Measurements from ENCODE around the gene MST1.

Gene MST1

GRCh38 chr3:49665822-49666519, 23.3 kb downstream of the MST1 start:
- TF ChIP-seq CTCF (IDR thresholded peaks at IDR 0.05; ENCODE audit: low read depth, low read length) (no peak), EZH2phosphoT487 (IDR thresholded peaks at IDR 0.05; ENCODE audit: low read depth) (no peak)
- Histone ChIP-seq H3K9ac (ENCODE audit: low read length) (no peak overlapping the region), H3K4me2 (ENCODE audit: low read length) (no peak overlapping the region), H4K20me1 (ENCODE audit: insufficient read depth, low read length) (no peaks in the 10 kb centered on the region), H3K27ac (ENCODE audit: low read length) (no peak overlapping the region), H3K36me3 (replicated peaks; ENCODE audit: low read depth, low read length) (no peaks in the 10 kb centered on the region), H3K27me3 (ENCODE audit: low read depth, low read length) (no peaks in the 10 kb centered on the region), H2AFZ (ENCODE audit: low read depth, low read length) (no peak overlapping the region), H3K79me2 (ENCODE audit: low read length) (no peaks in the 10 kb centered on the region), H3K9me3 (ENCODE audit: insufficient read depth, low read length) (no peaks in the 10 kb centered on the region), H3K4me1 (ENCODE audit: low read length) (no peaks in the 10 kb centered on the region), H3K4me3 (ENCODE audit: low read length) (no peak overlapping the region)

GRCh38 chr3:49664300-49664699, 25.0 kb downstream of the MST1 start:
- Histone ChIP-seq H3K4me3 (ENCODE audit: low read length) (no peak overlapping the region), H4K20me1 (ENCODE audit: insufficient read depth, low read length) (no peaks in the 10 kb centered on the region), H2AFZ (ENCODE audit: low read depth, low read length) (no peak overlapping the region), H3K4me1 (ENCODE audit: low read length) (no peaks in the 10 kb centered on the region), H3K27me3 (ENCODE audit: low read depth, low read length) (no peaks in the 10 kb centered on the region), H3K36me3 (replicated peaks; ENCODE audit: low read depth, low read length) (no peaks in the 10 kb centered on the region), H3K9ac (ENCODE audit: low read length) (no peak overlapping the region), H3K79me2 (ENCODE audit: low read length) (no peaks in the 10 kb centered on the region), H3K27ac (ENCODE audit: low read length) (no peak overlapping the region), H3K9me3 (ENCODE audit: insufficient read depth, low read length) (no peaks in the 10 kb centered on the region), H3K4me2 (ENCODE audit: low read length) (no peak overlapping the region)
- TF ChIP-seq EZH2phosphoT487 (IDR thresholded peaks at IDR 0.05; ENCODE audit: low read depth) (no peak), CTCF (IDR thresholded peaks at IDR 0.05; ENCODE audit: low read depth, low read length) (no peak)

- no peaks in the 10 kb centered on the region for H3K79me2 ChIP-seq (ENCODE audit: low read length)
- H3K9ac ChIP-seq (ENCODE audit: low read length) = no peak overlapping the region
- H2AFZ ChIP-seq (ENCODE audit: low read depth, low read length) = no peak overlapping the region
- no peak overlapping the region for H3K4me3 ChIP-seq (ENCODE audit: low read length)
- H3K27ac ChIP-seq (ENCODE audit: low read length) = no peak overlapping the region
- no peak for TF ChIP-seq EZH2phosphoT487 (IDR thresholded peaks at IDR 0.05; ENCODE audit: low read depth)
- TF ChIP-seq CTCF (IDR thresholded peaks at IDR 0.05; ENCODE audit: low read depth, low read length) = no peak
- H4K20me1 ChIP-seq (ENCODE audit: insufficient read depth, low read length) = no peaks in the 10 kb centered on the region
- no peak overlapping the region for H3K4me2 ChIP-seq (ENCODE audit: low read length)
- H3K9me3 ChIP-seq (ENCODE audit: insufficient read depth, low read length) = no peaks in the 10 kb centered on the region
- H3K27me3 ChIP-seq (ENCODE audit: low read depth, low read length) = no peaks in the 10 kb centered on the region
- no peaks in the 10 kb centered on the region for H3K36me3 ChIP-seq (replicated peaks; ENCODE audit: low read depth, low read length)
- H3K4me1 ChIP-seq (ENCODE audit: low read length) = no peaks in the 10 kb centered on the region
These were observed 25.4 kb downstream of the MST1 start for GRCh38 chr3:49663831-49664230.

- no peak overlapping the region for H3K9ac ChIP-seq (ENCODE audit: low read length)
- TF ChIP-seq CTCF (IDR thresholded peaks at IDR 0.05; ENCODE audit: low read depth, low read length) (no peak), EZH2phosphoT487 (IDR thresholded peaks at IDR 0.05; ENCODE audit: low read depth) (no peak)
- no peaks in the 10 kb centered on the region for H3K4me1 ChIP-seq (ENCODE audit: low read length)
- H3K9me3 ChIP-seq (ENCODE audit: insufficient read depth, low read length) = no peaks in the 10 kb centered on the region
- H3K4me2 ChIP-seq (ENCODE audit: low read length) = no peak overlapping the region
- H3K36me3 ChIP-seq (replicated peaks; ENCODE audit: low read depth, low read length) = no peaks in the 10 kb centered on the region
- no peak overlapping the region for H2AFZ ChIP-seq (ENCODE audit: low read depth, low read length)
- H4K20me1 ChIP-seq (ENCODE audit: insufficient read depth, low read length) = no peaks in the 10 kb centered on the region
- H3K79me2 ChIP-seq (ENCODE audit: low read length) = no peaks in the 10 kb centered on the region
- H3K27me3 ChIP-seq (ENCODE audit: low read depth, low read length) = no peaks in the 10 kb centered on the region
- no peak overlapping the region for H3K27ac ChIP-seq (ENCODE audit: low read length)
- H3K4me3 ChIP-seq (ENCODE audit: low read length) = no peak overlapping the region
These were observed 26.4 kb downstream of the MST1 start for GRCh38 chr3:49662720-49663413.
